ENCODE data around the gene TXNRD1.

TXNRD1 gene

DNA sequence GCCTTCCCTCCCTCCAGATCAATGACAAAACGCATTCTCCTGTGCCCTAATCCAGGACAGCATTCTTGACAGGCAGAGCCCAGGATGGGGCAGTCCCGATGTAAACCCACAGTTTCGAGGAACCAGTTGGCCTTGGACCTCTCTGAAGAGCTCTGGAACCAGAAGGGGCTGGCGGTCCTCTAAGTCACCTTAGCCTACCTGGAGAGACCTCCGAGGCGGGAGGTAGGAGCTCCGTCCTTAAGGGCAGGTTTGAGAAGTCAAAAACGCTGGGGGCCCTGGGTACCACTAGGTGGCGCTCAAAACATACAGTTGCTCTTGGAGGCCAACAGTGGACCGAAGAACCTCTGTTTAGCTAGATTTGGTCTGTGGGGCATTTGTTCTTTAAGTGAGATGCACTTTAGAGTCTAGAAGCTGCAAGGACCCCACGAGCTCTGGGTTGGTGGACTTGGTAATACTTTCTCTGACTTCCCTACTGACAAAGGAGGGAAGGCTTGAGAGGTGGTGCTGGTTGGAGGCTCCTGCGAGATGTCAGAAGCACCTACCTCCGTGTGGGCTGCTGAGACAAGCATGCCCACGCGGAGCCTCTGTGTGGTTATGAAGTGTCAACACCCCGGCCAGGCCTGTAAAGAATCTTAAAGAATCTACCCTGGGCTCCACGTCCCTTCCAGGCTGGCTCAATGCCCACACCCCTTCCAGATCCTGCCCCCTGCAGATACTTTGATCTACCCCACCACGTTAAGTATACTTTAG lies 166.3 kb downstream of the TXNRD1 start:
- TF ChIP-seq FOXP2 (optimal IDR thresholded peaks at IDR 0.05; ENCODE audit: borderline replicate concordance, extremely low read depth, extremely low read length, insufficient read depth), result no peak
- TF ChIP-seq, protein P1, sequence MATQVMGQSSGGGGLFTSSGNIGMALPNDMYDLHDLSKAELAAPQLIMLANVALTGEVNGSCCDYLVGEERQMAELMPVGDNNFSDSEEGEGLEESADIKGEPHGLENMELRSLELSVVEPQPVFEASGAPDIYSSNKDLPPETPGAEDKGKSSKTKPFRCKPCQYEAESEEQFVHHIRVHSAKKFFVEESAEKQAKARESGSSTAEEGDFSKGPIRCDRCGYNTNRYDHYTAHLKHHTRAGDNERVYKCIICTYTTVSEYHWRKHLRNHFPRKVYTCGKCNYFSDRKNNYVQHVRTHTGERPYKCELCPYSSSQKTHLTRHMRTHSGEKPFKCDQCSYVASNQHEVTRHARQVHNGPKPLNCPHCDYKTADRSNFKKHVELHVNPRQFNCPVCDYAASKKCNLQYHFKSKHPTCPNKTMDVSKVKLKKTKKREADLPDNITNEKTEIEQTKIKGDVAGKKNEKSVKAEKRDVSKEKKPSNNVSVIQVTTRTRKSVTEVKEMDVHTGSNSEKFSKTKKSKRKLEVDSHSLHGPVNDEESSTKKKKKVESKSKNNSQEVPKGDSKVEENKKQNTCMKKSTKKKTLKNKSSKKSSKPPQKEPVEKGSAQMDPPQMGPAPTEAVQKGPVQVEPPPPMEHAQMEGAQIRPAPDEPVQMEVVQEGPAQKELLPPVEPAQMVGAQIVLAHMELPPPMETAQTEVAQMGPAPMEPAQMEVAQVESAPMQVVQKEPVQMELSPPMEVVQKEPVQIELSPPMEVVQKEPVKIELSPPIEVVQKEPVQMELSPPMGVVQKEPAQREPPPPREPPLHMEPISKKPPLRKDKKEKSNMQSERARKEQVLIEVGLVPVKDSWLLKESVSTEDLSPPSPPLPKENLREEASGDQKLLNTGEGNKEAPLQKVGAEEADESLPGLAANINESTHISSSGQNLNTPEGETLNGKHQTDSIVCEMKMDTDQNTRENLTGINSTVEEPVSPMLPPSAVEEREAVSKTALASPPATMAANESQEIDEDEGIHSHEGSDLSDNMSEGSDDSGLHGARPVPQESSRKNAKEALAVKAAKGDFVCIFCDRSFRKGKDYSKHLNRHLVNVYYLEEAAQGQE (IDR thresholded peaks at IDR 0.05; ENCODE audit: insufficient read depth in 1 of 2, low read depth in 2 of 2, low read length in 2 of 2), result no peak
- TF ChIP-seq TAF1 (IDR thresholded peaks at IDR 0.05; ENCODE audit: borderline replicate concordance, insufficient read depth, low read length), result no peak
- no peak for TF ChIP-seq POLR2AphosphoS5 (IDR thresholded peaks at IDR 0.05; ENCODE audit: low read depth, low read length)
- no peak for TF ChIP-seq SIN3A (IDR thresholded peaks at IDR 0.05; ENCODE audit: borderline replicate concordance, insufficient read depth, low read length)

DNA sequence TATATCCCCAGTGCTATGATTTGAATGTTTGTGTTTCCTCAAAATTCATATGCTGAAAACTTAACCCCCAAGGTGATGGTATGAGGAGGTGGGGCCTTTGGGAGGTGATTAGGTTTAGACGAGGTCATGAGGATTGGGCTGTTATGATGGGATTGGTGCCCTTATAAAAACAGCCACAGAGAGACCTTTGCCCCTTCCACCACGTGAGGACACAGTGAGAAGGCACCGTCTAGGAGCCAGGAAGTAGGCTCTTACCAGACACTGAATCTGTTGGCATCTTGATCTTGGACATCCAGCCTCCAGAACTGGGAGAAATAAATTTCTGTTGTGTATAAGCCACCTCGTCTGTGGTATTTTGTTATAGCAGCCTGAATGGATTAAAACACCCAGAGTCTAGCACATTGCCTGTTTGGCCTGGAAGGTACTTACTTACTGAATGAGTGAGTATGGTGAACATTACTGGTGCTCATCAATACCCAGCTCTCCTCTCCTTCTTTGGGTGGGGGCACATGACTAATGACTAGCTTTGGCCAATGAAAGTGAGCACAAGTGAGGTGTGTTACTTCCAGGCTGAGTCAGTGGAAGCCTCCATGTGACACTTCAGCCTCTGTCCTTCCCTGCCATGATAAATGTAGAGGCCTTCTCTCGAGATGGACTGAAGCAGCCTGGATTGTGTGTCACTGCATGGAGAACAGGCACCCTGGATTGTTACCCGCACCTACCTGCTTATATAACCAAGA lies 168.7 kb downstream of the TXNRD1 start:
- TF ChIP-seq, protein P1 (IDR thresholded peaks at IDR 0.05; ENCODE audit: insufficient read depth in 1 of 2, low read depth in 2 of 2, low read length in 2 of 2), result no peak
- TF ChIP-seq FOXP2 (optimal IDR thresholded peaks at IDR 0.05; ENCODE audit: borderline replicate concordance, extremely low read depth, extremely low read length, insufficient read depth) (no peak), POLR2AphosphoS5 (IDR thresholded peaks at IDR 0.05; ENCODE audit: low read depth, low read length) (no peak), SIN3A (IDR thresholded peaks at IDR 0.05; ENCODE audit: borderline replicate concordance, insufficient read depth, low read length) (no peak), TAF1 (IDR thresholded peaks at IDR 0.05; ENCODE audit: borderline replicate concordance, insufficient read depth, low read length) (no peak)

DNA sequence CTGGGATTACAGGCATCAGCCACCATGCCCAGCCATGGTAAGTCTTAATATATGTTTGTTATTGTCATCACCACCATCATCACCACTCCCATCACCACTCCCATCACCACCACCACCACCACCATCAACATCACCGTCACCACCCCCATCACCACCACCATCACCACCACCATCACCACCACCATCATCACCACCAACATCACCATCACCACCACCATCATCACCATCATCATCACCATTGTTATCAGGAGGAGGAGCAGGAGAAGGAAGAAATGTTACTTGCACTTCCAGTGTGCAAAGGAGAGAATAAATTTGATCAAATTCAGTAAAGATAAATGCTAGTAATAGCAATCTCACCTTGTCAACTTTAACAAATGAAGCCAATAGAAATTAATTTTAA lies 169.9 kb downstream of the TXNRD1 start:
- TF ChIP-seq, protein P1 (IDR thresholded peaks at IDR 0.05; ENCODE audit: insufficient read depth in 1 of 2, low read depth in 2 of 2, low read length in 2 of 2), result no peak
- TF ChIP-seq SIN3A (IDR thresholded peaks at IDR 0.05; ENCODE audit: borderline replicate concordance, insufficient read depth, low read length) (no peak), FOXP2 (optimal IDR thresholded peaks at IDR 0.05; ENCODE audit: borderline replicate concordance, extremely low read depth, extremely low read length, insufficient read depth) (no peak), POLR2AphosphoS5 (IDR thresholded peaks at IDR 0.05; ENCODE audit: low read depth, low read length) (no peak), TAF1 (IDR thresholded peaks at IDR 0.05; ENCODE audit: borderline replicate concordance, insufficient read depth, low read length) (no peak)

DNA sequence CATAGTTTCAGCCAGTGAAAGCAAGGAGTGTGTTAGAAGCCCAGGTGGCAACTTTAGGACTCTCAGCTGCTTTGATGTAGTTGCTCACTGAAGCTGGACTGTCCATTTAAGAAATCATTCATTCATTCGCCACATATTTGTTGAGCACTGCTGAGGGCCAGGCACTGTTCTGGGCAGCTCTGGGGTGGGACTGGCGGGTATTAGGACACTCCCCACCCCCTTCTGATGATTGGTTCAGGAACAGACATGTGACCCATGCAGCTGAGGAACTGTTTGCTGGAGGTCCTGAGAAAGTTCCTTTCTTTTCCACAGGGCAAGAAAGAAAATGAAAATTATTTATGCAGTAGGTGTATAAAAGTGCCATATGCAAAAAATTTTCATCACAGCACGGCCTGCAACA lies 170.9 kb downstream of the TXNRD1 start:
- TF ChIP-seq, protein P1 (IDR thresholded peaks at IDR 0.05; ENCODE audit: insufficient read depth in 1 of 2, low read depth in 2 of 2, low read length in 2 of 2), result no peak
- TF ChIP-seq FOXP2 (optimal IDR thresholded peaks at IDR 0.05; ENCODE audit: borderline replicate concordance, extremely low read depth, extremely low read length, insufficient read depth) (no peak), POLR2AphosphoS5 (IDR thresholded peaks at IDR 0.05; ENCODE audit: low read depth, low read length) (no peak), SIN3A (IDR thresholded peaks at IDR 0.05; ENCODE audit: borderline replicate concordance, insufficient read depth, low read length) (no peak), TAF1 (IDR thresholded peaks at IDR 0.05; ENCODE audit: borderline replicate concordance, insufficient read depth, low read length) (no peak)

Data from PFSK-1 (cell line).